Measurements from ENCODE around the gene FNDC3A.

DNA sequence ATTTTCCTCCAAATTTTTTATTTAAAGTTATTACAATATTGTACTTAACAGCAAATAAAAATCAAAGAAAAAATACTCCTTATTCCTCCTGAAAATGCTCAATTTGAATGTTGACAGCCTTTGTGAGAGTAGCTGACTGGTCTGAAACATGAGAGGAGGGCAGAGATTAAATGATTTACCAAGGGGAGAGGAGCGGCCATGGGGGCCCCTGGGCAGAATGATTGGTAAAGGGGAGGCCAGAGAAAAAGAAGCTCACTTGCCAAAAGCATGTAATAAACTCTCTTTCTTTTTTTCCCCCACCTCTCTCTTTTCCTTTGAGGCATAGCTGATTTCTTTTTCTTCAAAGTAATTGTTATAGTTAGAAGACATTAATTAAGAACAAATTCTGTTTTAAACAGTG lies 30.1 kb upstream of the FNDC3A start:
- TF ChIP-seq, protein P1, sequence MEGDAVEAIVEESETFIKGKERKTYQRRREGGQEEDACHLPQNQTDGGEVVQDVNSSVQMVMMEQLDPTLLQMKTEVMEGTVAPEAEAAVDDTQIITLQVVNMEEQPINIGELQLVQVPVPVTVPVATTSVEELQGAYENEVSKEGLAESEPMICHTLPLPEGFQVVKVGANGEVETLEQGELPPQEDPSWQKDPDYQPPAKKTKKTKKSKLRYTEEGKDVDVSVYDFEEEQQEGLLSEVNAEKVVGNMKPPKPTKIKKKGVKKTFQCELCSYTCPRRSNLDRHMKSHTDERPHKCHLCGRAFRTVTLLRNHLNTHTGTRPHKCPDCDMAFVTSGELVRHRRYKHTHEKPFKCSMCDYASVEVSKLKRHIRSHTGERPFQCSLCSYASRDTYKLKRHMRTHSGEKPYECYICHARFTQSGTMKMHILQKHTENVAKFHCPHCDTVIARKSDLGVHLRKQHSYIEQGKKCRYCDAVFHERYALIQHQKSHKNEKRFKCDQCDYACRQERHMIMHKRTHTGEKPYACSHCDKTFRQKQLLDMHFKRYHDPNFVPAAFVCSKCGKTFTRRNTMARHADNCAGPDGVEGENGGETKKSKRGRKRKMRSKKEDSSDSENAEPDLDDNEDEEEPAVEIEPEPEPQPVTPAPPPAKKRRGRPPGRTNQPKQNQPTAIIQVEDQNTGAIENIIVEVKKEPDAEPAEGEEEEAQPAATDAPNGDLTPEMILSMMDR (IDR thresholded peaks at IDR 0.05), result no peak
- no peak for TF ChIP-seq POLR2A (IDR thresholded peaks at IDR 0.05)
